ENCODE data around the gene TCERG1L.

- TF ChIP-seq CTCF (IDR thresholded peaks at IDR 0.05) (no peak), POLR2A (IDR thresholded peaks at IDR 0.05) (no peak)
These were observed 12.4 kb upstream of the TCERG1L start for GRCh38 chr10:131323880-131324279.
